Astrocyte of the spinal cord (primary cell): ENCODE measurements around the gene PCBP4.

ENCODE experiments used
- DNase-seq: peaks from one replicate; pipeline ENCODE4 v3.0.0; 2011; ENCODE audit warnings: low read depth, low spot score
- H3K4me3 ChIP-seq: 2 replicates; pipeline ENCODE4 v1.5.1; 2011; ENCODE audit warnings: low read depth, mild to moderate bottlenecking, low read length, moderate library complexity
- CTCF ChIP-seq: IDR thresholded peaks from 2 replicates; pipeline ENCODE4 v1.5.1; 2012; ENCODE audit warnings: low read depth, mild to moderate bottlenecking, low read length, inconsistent platforms
- in situ Hi-C: cut with HindIII; loops from 2 replicates; pipeline ENCODE4 v1.10.0; 2017; ENCODE audit warnings: low sequenced_read_pairs

PCBP4 gene

GRCh38 chr3:52002748-52003147 is 35.5 kb upstream of the PCBP4 start:
- no peak overlapping the region for H3K4me3 ChIP-seq
- in situ Hi-C loops, result no loop called here
- DNase-seq, result no peak
- TF ChIP-seq CTCF, result no peak

- TF ChIP-seq CTCF, result peak; percentile 95
- peak; percentile 51 for DNase-seq
- no peak overlapping the region for H3K4me3 ChIP-seq
- in situ Hi-C loops, result no loop called here
Measured at GRCh38 chr3:52001443-52001974, 34.3 kb upstream of the PCBP4 start.

- no peak for TF ChIP-seq CTCF
- in situ Hi-C loops, result no loop called here
- no peak for DNase-seq
- no peak overlapping the region for H3K4me3 ChIP-seq
Measured at GRCh38 chr3:51999846-52000245, 32.6 kb upstream of the PCBP4 start.

GRCh38 chr3:51998774-51999173 is 31.5 kb upstream of the PCBP4 start:
- in situ Hi-C loops, result no loop called here
- no peak for DNase-seq
- TF ChIP-seq CTCF, result no peak
- H3K4me3 ChIP-seq, result no peak overlapping the region

- no peak for TF ChIP-seq CTCF
- in situ Hi-C loops, result no loop called here
- DNase-seq, result no peak
- H3K4me3 ChIP-seq, result no peak overlapping the region
Measured at GRCh38 chr3:51997935-51998596, 30.8 kb upstream of the PCBP4 start.

GRCh38 chr3:51997172-51997571 is 29.9 kb upstream of the PCBP4 start:
- TF ChIP-seq CTCF, result no peak
- H3K4me3 ChIP-seq, result no peak overlapping the region
- in situ Hi-C loops, result no loop called here
- no peak for DNase-seq
